Measurements from ENCODE around the gene PFKFB3. TPM values are rescaled to one million over a fixed set of nuclear protein-coding genes. Genes with fewer than 3 reads are reported as not detected.

The PFKFB3 gene
- total and polyA plus RNA-seq, 2 of the 13 experiments (the other 11 are each of a cell fraction or from before 2014, with no cell fraction given): 1.2 to 13.3 TPM

DNA sequence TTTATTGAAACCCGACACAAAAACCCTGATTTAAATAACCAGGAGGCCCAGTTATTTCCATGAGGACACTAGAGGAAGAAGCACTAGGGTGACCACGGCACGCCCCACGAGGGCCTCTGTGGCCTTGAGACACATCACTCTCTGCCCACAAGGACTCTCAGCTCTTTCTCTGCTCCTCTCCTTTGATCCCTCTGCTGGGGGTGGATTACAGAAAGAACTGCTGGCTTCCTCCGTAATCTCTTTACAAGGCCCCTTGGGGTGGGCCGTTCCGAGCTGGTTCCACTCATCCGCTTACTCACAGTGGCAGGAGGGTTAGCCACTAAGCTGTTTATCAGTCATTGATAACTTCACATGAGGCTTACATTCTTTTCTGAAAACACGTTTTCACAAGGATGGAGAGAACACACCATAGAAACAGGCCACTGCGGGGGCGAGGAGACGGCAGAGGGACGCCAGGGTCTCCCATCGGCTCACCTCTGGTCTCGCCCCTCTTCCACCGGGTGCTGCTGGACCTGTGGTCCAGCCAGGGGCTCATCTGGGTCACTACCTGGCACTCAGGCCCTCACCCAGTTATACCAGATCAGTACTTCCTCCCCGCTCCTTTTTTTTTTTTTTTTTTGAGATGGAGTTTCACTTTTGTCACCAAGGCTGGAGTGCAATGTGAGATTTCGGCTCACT lies 17.6 kb upstream of the PFKFB3 start:
- ATAC-seq (no peak), DNase-seq (ENCODE audit: low spot score) (no peak), FAIRE-seq (no peak)
- WGBS (ENCODE audit: low lambda C conversion rate): 51% methylated on average over 16 of the region's 18 CpGs
- Histone ChIP-seq H3K27me3 (ENCODE audit: control insufficient read depth in 1 of 2, insufficient read depth in 2 of 2, low read length in 2 of 2) (no peaks in the 10 kb centered on the region; a peak in 1 of 5 replicates), H3K9ac (ENCODE audit: insufficient read depth, low read depth, low read length) (no peak overlapping the region), H4K20me1 (ENCODE audit: insufficient read depth, low read length) (no peaks in the 10 kb centered on the region), H3K27ac (ENCODE audit: extremely low read length, insufficient read depth, low read length) (no peak overlapping the region), H3K4me3 (replicated peaks in 1 of 3; ENCODE audit: insufficient read depth in 1 of 3, low read depth in 2 of 3, low read length in 3 of 3) (no peak overlapping the region), H3K79me2 (ENCODE audit: insufficient read depth, low read length) (no peaks in the 10 kb centered on the region), H3K4me1 (ENCODE audit: insufficient read depth, low read length) (no peaks in the 10 kb centered on the region), H3K36me3 (replicated peaks in 1 of 2; ENCODE audit: control insufficient read depth in 1 of 2, insufficient read depth in 2 of 2, low read length in 2 of 2) (no peaks in the 10 kb centered on the region), H3K4me2 (ENCODE audit: low read depth, low read length) (no peak overlapping the region), H3K9me3 (ENCODE audit: low read length) (no peaks in the 10 kb centered on the region), H2AFZ (ENCODE audit: low read length) (no peak overlapping the region)
- TF ChIP-seq RNF219 (CRISPR knock-in tag; IDR thresholded peaks at IDR 0.05) (no peak), ZFP36L1 (CRISPR knock-in tag; IDR thresholded peaks at IDR 0.05) (no peak), SMARCC2 (IDR thresholded peaks at IDR 0.05) (no peak), SAFB2 (CRISPR knock-in tag; IDR thresholded peaks at IDR 0.05; ENCODE audit: borderline replicate concordance, low read depth) (no peak), PHF8 (CRISPR knock-in tag; IDR thresholded peaks at IDR 0.05) (no peak), MIER3 (CRISPR knock-in tag; IDR thresholded peaks at IDR 0.05; ENCODE audit: borderline replicate concordance) (no peak), ZNF549 (CRISPR knock-in tag; IDR thresholded peaks at IDR 0.05) (no peak), NFRKB (IDR thresholded peaks at IDR 0.05) (no peak), ZNF383 (CRISPR knock-in tag; IDR thresholded peaks at IDR 0.05; ENCODE audit: borderline replicate concordance) (no peak)
- TF ChIP-seq, protein P1, sequence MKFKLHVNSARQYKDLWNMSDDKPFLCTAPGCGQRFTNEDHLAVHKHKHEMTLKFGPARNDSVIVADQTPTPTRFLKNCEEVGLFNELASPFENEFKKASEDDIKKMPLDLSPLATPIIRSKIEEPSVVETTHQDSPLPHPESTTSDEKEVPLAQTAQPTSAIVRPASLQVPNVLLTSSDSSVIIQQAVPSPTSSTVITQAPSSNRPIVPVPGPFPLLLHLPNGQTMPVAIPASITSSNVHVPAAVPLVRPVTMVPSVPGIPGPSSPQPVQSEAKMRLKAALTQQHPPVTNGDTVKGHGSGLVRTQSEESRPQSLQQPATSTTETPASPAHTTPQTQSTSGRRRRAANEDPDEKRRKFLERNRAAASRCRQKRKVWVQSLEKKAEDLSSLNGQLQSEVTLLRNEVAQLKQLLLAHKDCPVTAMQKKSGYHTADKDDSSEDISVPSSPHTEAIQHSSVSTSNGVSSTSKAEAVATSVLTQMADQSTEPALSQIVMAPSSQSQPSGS (CRISPR knock-in tag; IDR thresholded peaks at IDR 0.05): no peak
- TF ChIP-seq, protein P2, sequence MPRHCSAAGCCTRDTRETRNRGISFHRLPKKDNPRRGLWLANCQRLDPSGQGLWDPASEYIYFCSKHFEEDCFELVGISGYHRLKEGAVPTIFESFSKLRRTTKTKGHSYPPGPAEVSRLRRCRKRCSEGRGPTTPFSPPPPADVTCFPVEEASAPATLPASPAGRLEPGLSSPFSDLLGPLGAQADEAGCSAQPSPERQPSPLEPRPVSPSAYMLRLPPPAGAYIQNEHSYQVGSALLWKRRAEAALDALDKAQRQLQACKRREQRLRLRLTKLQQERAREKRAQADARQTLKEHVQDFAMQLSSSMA (CRISPR knock-in tag; IDR thresholded peaks at IDR 0.05): no peak
- BruUV-seq (replicated peaks): no TSS peak
- ChIA-PET POLR2A (no interaction called here), CTCF (ENCODE audit: low intra/inter-chr PET ratio, low total read pairs) (no interaction called here)
- in situ Hi-C loops (cut with HindIII; ENCODE audit: extremely low pct_ligation_motif_present, low pct_unique_long_range_greater_than_20kb): no loop called here
- intact Hi-C loops (cut with micrococcal nuclease; ENCODE audit: unreplicated experiment): no loop called here
